ENCODE results near the gene PAK6. TPM values are rescaled to one million over a fixed set of nuclear protein-coding genes. Genes with fewer than 3 reads are reported as not detected.

PAK6 gene
- polyA plus RNA-seq, 2 of the 4 experiments (the other 2 are of a cell fraction) = 0.10 to 0.16 TPM

DNA sequence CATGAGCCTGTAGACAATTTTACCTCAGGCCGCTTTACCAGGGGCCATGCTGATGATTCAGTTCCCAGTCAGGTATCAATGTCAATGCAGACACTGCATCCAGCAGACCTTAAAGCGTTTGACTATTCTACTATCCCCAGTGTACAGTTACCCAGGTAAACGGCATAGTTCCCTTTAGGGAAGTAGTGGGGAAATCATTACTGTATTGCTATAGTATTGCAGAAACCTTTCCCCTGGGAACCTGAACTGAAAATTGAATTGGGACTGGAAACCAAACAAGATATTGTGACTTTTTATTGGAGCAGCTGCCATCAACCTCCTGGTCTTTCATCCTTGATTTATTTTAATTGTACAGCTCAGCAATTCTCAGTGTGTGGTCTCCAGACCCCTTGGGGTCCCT lies 78.1 kb downstream of the PAK6 start:
- Histone ChIP-seq H3K9me3 (no peaks in the 10 kb centered on the region), H3K27ac (no peak overlapping the region), H3K4me1 (peaks cover 6% of the 10 kb centered on the region; the same call in 1 of the 3 replicates), H3K4me2 (no peak overlapping the region), H3K4me3 (no peak overlapping the region)
- CTCF ChIA-PET = interaction anchor here (1.4 to 18.2 kb wide), 4 partner anchors 9 to 48 kb away, joined by 4 to 203 read pairs (median 72); partner anchors contain the start of genes CCDC9B and PLCB2
- ATAC-seq (no peak), FAIRE-seq (no peak), DNase-seq (ENCODE audit: low read depth in 1 of 2, low spot score in 1 of 2) (no peak)
- WGBS (ENCODE audit: missing lambda C conversion rate) = 40% methylated on average over 3 of the region's 3 CpGs
- TF ChIP-seq, protein P1, sequence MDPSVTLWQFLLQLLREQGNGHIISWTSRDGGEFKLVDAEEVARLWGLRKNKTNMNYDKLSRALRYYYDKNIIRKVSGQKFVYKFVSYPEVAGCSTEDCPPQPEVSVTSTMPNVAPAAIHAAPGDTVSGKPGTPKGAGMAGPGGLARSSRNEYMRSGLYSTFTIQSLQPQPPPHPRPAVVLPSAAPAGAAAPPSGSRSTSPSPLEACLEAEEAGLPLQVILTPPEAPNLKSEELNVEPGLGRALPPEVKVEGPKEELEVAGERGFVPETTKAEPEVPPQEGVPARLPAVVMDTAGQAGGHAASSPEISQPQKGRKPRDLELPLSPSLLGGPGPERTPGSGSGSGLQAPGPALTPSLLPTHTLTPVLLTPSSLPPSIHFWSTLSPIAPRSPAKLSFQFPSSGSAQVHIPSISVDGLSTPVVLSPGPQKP (IDR thresholded peaks at IDR 0.05; ENCODE audit: low read depth, low read length) = no peak
- no peak for TF ChIP-seq FOSB (CRISPR knock-in tag; IDR thresholded peaks at IDR 0.05)
- POLR2A ChIA-PET = no interaction called here

DNA sequence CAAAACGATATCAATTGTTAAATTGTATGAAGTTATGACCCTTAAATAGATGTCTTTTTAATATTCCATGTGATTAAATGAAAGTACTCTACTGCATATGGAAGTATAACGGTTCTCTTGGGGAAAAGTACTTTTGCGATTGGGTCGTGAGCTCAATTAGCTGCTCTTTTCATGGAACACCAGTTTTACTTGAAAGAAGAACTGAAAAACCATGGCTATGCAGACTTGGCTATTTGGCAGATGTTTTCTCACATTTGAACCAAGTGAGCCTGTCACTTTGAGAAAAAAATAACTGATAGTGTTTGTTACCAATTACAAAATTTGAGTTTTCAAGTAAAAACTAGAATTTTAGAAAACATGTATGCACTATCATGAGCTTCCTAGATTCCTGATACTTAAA lies 78.7 kb downstream of the PAK6 start:
- no peak for ATAC-seq
- CTCF ChIA-PET = interaction anchor here (0.8 to 18.2 kb wide), 5 partner anchors 20 to 61 kb away, joined by 3 to 203 read pairs (median 4); partner anchors contain the start of gene CCDC9B

DNA sequence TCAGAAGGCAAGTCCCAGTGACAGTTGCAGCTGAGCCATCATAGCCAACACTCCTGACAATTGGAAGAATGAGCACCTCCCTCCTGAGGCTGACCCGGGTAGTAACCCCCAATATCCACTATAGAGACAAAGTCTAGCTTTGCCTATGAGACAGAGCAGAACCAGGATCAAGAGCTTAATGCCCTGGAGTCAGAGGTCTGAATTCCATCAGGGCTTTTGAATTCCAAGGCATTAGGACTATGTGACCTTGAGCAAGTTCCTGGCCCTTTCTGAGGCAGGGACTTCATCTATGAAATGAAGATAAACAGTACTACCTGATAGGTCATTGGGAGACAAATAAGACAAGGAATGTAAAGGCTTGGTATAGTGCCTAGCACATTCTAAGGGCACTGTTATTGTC lies 81.5 kb downstream of the PAK6 start:
- FAIRE-seq = no peak
- POLR2A ChIA-PET = no interaction called here

More for the DNA sequence above, 78.7 kb downstream of the PAK6 start:
- DNase-seq (ENCODE audit: low read depth in 1 of 2, low spot score in 1 of 2) (no peak), FAIRE-seq (no peak)
- Histone ChIP-seq H3K4me3 (no peak overlapping the region), H3K4me2 (no peak overlapping the region), H3K4me1 (peaks cover 6% of the 10 kb centered on the region; the same call in 1 of the 3 replicates), H3K9me3 (no peaks in the 10 kb centered on the region), H3K27ac (no peak overlapping the region)
- 49% methylated on average over 4 of the region's 4 CpGs for WGBS (ENCODE audit: missing lambda C conversion rate)
- POLR2A ChIA-PET = no interaction called here
- TF ChIP-seq EP300 (IDR thresholded peaks at IDR 0.05) (no peak), SREBF2 (IDR thresholded peaks at IDR 0.05) (no peak), CBX8 (IDR thresholded peaks at IDR 0.05) (peak; percentile 37; the same call in 1 of the 2 replicates), HEYL (CRISPR knock-in tag; IDR thresholded peaks at IDR 0.05) (no peak)
- TF ChIP-seq, protein P2, sequence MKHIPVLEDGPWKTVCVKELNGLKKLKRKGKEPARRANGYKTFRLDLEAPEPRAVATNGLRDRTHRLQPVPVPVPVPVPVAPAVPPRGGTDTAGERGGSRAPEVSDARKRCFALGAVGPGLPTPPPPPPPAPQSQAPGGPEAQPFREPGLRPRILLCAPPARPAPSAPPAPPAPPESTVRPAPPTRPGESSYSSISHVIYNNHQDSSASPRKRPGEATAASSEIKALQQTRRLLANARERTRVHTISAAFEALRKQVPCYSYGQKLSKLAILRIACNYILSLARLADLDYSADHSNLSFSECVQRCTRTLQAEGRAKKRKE (CRISPR knock-in tag; IDR thresholded peaks at IDR 0.05; ENCODE audit: low read depth) = no peak

DNA sequence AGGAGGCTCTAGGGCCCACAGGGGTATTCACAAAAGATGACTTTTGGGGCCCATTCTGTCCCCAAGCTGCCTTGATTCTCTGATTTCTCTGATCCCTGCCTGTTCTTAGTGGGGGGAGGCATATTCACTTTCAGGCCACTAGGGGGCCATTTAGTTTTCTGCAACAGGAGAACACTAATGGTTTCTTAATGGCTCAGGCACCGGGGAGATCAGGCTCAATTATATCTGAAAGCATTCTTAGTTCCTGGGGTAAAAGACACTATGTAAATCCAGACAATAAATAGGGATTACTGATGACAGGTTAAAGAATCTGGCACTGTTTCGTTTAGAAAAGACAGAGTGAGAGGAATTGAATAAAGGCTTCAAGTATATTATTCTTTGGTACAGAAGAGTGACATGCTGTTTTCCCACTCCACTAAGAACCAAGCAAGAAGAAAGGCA lies 82.1 kb downstream of the PAK6 start:
- H3K27ac ChIP-seq = no peak overlapping the region
- peaks cover 9% of the 10 kb centered on the region; the same call in 1 of the 3 replicates for H3K4me1 ChIP-seq
- ChIA-PET CTCF (interaction anchor here (0.8 to 18.2 kb wide), 19 partner anchors 9 to 398 kb away, joined by 3 to 203 read pairs (median 5); partner anchors contain the start of genes CCDC9B and PLCB2), POLR2A (no interaction called here)
- peak in 1 of 2 experiments; percentile 74; a peak in 3 of 6 replicates for ATAC-seq
- no peak for FAIRE-seq
- WGBS (ENCODE audit: missing lambda C conversion rate) = 0% methylated on average over 2 of the region's 2 CpGs
- H3K9me3 ChIP-seq = no peaks in the 10 kb centered on the region
- DNase-seq (ENCODE audit: low read depth in 1 of 2, low spot score in 1 of 2) = peak; percentile 48 to 72
- H3K4me3 ChIP-seq = no peak overlapping the region
- no peak overlapping the region for H3K4me2 ChIP-seq
- TF ChIP-seq, protein P3, sequence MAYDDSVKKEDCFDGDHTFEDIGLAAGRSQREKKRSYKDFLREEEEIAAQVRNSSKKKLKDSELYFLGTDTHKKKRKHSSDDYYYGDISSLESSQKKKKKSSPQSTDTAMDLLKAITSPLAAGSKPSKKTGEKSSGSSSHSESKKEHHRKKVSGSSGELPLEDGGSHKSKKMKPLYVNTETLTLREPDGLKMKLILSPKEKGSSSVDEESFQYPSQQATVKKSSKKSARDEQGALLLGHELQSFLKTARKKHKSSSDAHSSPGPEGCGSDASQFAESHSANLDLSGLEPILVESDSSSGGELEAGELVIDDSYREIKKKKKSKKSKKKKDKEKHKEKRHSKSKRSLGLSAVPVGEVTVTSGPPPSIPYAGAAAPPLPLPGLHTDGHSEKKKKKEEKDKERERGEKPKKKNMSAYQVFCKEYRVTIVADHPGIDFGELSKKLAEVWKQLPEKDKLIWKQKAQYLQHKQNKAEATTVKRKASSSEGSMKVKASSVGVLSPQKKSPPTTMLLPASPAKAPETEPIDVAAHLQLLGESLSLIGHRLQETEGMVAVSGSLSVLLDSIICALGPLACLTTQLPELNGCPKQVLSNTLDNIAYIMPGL (CRISPR knock-in tag; IDR thresholded peaks at IDR 0.05; ENCODE audit: borderline replicate concordance) = no peak
- TF ChIP-seq, protein P4, sequence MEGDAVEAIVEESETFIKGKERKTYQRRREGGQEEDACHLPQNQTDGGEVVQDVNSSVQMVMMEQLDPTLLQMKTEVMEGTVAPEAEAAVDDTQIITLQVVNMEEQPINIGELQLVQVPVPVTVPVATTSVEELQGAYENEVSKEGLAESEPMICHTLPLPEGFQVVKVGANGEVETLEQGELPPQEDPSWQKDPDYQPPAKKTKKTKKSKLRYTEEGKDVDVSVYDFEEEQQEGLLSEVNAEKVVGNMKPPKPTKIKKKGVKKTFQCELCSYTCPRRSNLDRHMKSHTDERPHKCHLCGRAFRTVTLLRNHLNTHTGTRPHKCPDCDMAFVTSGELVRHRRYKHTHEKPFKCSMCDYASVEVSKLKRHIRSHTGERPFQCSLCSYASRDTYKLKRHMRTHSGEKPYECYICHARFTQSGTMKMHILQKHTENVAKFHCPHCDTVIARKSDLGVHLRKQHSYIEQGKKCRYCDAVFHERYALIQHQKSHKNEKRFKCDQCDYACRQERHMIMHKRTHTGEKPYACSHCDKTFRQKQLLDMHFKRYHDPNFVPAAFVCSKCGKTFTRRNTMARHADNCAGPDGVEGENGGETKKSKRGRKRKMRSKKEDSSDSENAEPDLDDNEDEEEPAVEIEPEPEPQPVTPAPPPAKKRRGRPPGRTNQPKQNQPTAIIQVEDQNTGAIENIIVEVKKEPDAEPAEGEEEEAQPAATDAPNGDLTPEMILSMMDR (IDR thresholded peaks at IDR 0.05) = peak; percentile 61
- no peak for TF ChIP-seq PHF8 (IDR thresholded peaks at IDR 0.05; ENCODE audit: borderline replicate concordance, low read depth)
- TF ChIP-seq SMC3 (IDR thresholded peaks at IDR 0.05) = peak; percentile 46; the same call in 1 of the 3 replicates
- no peak for TF ChIP-seq FOSB (CRISPR knock-in tag; IDR thresholded peaks at IDR 0.05)

More for the DNA sequence above, 81.5 kb downstream of the PAK6 start:
- Histone ChIP-seq H3K4me1 (peaks cover 9% of the 10 kb centered on the region; the same call in 1 of the 3 replicates), H3K4me3 (no peak overlapping the region), H3K9me3 (no peaks in the 10 kb centered on the region), H3K4me2 (no peak overlapping the region), H3K27ac (no peak overlapping the region)
- CTCF ChIA-PET = interaction anchor here (0.6 to 18.2 kb wide), 20 partner anchors 8 to 370 kb away, joined by 3 to 203 read pairs (median 5); partner anchors contain the start of genes ANKRD63, CCDC9B and PLCB2
- DNase-seq (ENCODE audit: low read depth in 1 of 2, low spot score in 1 of 2) = no peak
- no peak for ATAC-seq
- no peak for TF ChIP-seq ESRRA (IDR thresholded peaks at IDR 0.05; ENCODE audit: borderline replicate concordance, low read length)
- TF ChIP-seq, protein P1 (IDR thresholded peaks at IDR 0.05; ENCODE audit: low read depth, low read length) = no peak
- no peak for TF ChIP-seq RARB (CRISPR knock-in tag; IDR thresholded peaks at IDR 0.05)
- TF ChIP-seq, protein P5, sequence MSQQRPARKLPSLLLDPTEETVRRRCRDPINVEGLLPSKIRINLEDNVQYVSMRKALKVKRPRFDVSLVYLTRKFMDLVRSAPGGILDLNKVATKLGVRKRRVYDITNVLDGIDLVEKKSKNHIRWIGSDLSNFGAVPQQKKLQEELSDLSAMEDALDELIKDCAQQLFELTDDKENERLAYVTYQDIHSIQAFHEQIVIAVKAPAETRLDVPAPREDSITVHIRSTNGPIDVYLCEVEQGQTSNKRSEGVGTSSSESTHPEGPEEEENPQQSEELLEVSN (IDR thresholded peaks at IDR 0.05; ENCODE audit: borderline replicate concordance, low read depth) = no peak
- no peak for TF ChIP-seq EHF (CRISPR knock-in tag; IDR thresholded peaks at IDR 0.05)
- TF ChIP-seq RFX5 (IDR thresholded peaks at IDR 0.05) = no peak
- TF ChIP-seq, protein P2 (CRISPR knock-in tag; IDR thresholded peaks at IDR 0.05; ENCODE audit: low read depth) = no peak
- 50% methylated on average over 1 of the region's 1 CpG for WGBS (ENCODE audit: missing lambda C conversion rate)
